ENCODE data around the gene NUCKS1. TPM values are rescaled to one million over a fixed set of nuclear protein-coding genes. Genes with fewer than 3 reads are reported as not detected.

Gene NUCKS1
- total and polyA plus RNA-seq, 9 donors, result 79.4 to 335 (median 223) TPM

GRCh38 chr1:205770618-205771017 lies 20.6 kb upstream of the NUCKS1 start:
- H3K27ac ChIP-seq, result no peak overlapping the region
- TF ChIP-seq, protein P1, sequence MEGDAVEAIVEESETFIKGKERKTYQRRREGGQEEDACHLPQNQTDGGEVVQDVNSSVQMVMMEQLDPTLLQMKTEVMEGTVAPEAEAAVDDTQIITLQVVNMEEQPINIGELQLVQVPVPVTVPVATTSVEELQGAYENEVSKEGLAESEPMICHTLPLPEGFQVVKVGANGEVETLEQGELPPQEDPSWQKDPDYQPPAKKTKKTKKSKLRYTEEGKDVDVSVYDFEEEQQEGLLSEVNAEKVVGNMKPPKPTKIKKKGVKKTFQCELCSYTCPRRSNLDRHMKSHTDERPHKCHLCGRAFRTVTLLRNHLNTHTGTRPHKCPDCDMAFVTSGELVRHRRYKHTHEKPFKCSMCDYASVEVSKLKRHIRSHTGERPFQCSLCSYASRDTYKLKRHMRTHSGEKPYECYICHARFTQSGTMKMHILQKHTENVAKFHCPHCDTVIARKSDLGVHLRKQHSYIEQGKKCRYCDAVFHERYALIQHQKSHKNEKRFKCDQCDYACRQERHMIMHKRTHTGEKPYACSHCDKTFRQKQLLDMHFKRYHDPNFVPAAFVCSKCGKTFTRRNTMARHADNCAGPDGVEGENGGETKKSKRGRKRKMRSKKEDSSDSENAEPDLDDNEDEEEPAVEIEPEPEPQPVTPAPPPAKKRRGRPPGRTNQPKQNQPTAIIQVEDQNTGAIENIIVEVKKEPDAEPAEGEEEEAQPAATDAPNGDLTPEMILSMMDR (IDR thresholded peaks at IDR 0.05), result no peak
- TF ChIP-seq POLR2A (IDR thresholded peaks at IDR 0.05), result no peak
- no peak for TF ChIP-seq EP300 (IDR thresholded peaks at IDR 0.05)
- intact Hi-C loops (cut with DNase I), result no loop called here

GRCh38 chr1:205769641-205770365 lies 19.8 kb upstream of the NUCKS1 start:
- H3K27me3 ChIP-seq, result no peaks in the 10 kb centered on the region
- H3K9me3 ChIP-seq, result no peaks in the 10 kb centered on the region
- intact Hi-C loops (cut with DNase I), result no loop called here
- H3K4me3 ChIP-seq, result no peak overlapping the region
- H3K4me1 ChIP-seq (ENCODE audit: insufficient read depth), result peaks cover 6% of the 10 kb centered on the region
- TF ChIP-seq POLR2A (IDR thresholded peaks at IDR 0.05) (no peak), EP300 (IDR thresholded peaks at IDR 0.05) (no peak)
- TF ChIP-seq, protein P1 (IDR thresholded peaks at IDR 0.05), result no peak
- H3K27ac ChIP-seq, result no peak overlapping the region
- WGBS, 3 donors, result 18 to 39% (median 19%) methylated on average over 8 of the region's 8 CpGs
- DNase-seq, result no peak
- no peaks in the 10 kb centered on the region for H3K36me3 ChIP-seq

More at GRCh38 chr1:205770618-205771017, 20.6 kb upstream of the NUCKS1 start:
- 90 to 94% (median 92%) methylated on average over 4 of the region's 4 CpGs for WGBS, 3 donors
- Histone ChIP-seq H3K36me3 (no peaks in the 10 kb centered on the region), H3K27me3 (no peaks in the 10 kb centered on the region), H3K9me3 (no peaks in the 10 kb centered on the region), H3K4me1 (ENCODE audit: insufficient read depth) (peaks cover 6% of the 10 kb centered on the region), H3K4me3 (no peak overlapping the region)
- DNase-seq, result no peak

DNA sequence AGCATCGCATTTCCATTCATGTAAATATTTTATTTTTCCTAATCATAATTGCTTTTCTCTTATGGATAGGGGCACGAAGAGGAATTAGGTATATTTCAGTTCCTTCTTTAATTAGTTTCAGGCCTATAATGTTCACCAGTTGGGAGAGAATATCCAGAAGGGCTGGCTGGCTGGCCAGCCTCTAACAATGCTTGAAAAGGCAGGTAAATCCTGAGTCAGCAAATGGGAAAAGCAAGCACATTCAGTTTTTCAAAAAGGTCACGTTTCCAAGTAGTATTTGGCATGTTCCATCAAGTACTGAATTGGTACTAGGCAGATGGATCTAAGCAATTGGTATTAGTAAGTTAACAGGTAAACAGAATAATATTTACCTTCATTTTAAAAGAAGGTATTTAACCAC lies 17.3 kb upstream of the NUCKS1 start:
- H3K27me3 ChIP-seq, result no peaks in the 10 kb centered on the region
- TF ChIP-seq EP300 (IDR thresholded peaks at IDR 0.05) (no peak), POLR2A (IDR thresholded peaks at IDR 0.05) (no peak)
- TF ChIP-seq, protein P1 (IDR thresholded peaks at IDR 0.05), result no peak
- no peak overlapping the region for H3K27ac ChIP-seq
- WGBS, 3 donors, result 61 to 79% (median 63%) methylated on average over 3 of the region's 3 CpGs
- H3K4me3 ChIP-seq, result no peak overlapping the region
- intact Hi-C loops (cut with DNase I), result no loop called here
- no peaks in the 10 kb centered on the region for H3K36me3 ChIP-seq
- H3K4me1 ChIP-seq (ENCODE audit: insufficient read depth), result peaks cover 6% of the 10 kb centered on the region
- DNase-seq, result no peak
- H3K9me3 ChIP-seq, result no peaks in the 10 kb centered on the region

GRCh38 chr1:205766570-205766969 lies 16.6 kb upstream of the NUCKS1 start:
- WGBS, 3 donors, result 63 to 98% (median 94%) methylated on average over 3 of the region's 3 CpGs
- H3K4me3 ChIP-seq, result no peak overlapping the region
- no peak for DNase-seq
- no peak overlapping the region for H3K27ac ChIP-seq
- no peaks in the 10 kb centered on the region for H3K27me3 ChIP-seq
- intact Hi-C loops (cut with DNase I), result no loop called here
- TF ChIP-seq POLR2A (IDR thresholded peaks at IDR 0.05) (no peak), EP300 (IDR thresholded peaks at IDR 0.05) (no peak)
- TF ChIP-seq, protein P1 (IDR thresholded peaks at IDR 0.05), result no peak
- peaks cover 6% of the 10 kb centered on the region for H3K4me1 ChIP-seq (ENCODE audit: insufficient read depth)
- H3K36me3 ChIP-seq, result no peaks in the 10 kb centered on the region
- no peaks in the 10 kb centered on the region for H3K9me3 ChIP-seq

All from ovary (tissue), 9 donors.